Endodermal cell (in vitro differentiated cells): ENCODE measurements around the gene DCLRE1C. TPM values are rescaled to one million over a fixed set of nuclear protein-coding genes. Genes with fewer than 3 reads are reported as not detected.

Experiments used
- DNase-seq: peaks from one replicate; pipeline ENCODE4 v3.0.0-alpha.2; 2017
- H3K27ac ChIP-seq: 2 replicates; pipeline ENCODE4 v1.5.1; 2013; ENCODE audit warnings: mild to moderate bottlenecking, low read depth, low read length, moderate library complexity
- H3K27me3 ChIP-seq: 2 replicates; pipeline ENCODE4 v1.6.1; 2013; ENCODE audit warnings: mild to moderate bottlenecking, low read length, moderate library complexity; ENCODE audit not compliant: insufficient read depth, control insufficient read depth, poor library complexity, severe bottlenecking
- H3K36me3 ChIP-seq: 2 replicates; pipeline ENCODE4 v1.7.0; 2013; ENCODE audit warnings: mild to moderate bottlenecking, low read length, moderate library complexity; ENCODE audit not compliant: control insufficient read depth, insufficient read depth
- H3K4me1 ChIP-seq: one replicate; pipeline ENCODE4 v1.7.0; 2013; ENCODE audit warnings: low read length; ENCODE audit not compliant: control insufficient read depth, insufficient read depth
- H3K4me3 ChIP-seq: 2 replicates; pipeline ENCODE4 v1.5.1; 2013; ENCODE audit warnings: mild to moderate bottlenecking, low read length, moderate library complexity
- H3K9ac ChIP-seq: 2 replicates; pipeline ENCODE4 v1.6.1; 2013; ENCODE audit warnings: mild to moderate bottlenecking, low read length, moderate library complexity; ENCODE audit not compliant: poor library complexity, severe bottlenecking; ENCODE audit errors: extremely low read depth
- H3K9me3 ChIP-seq: 2 replicates; pipeline ENCODE4 v1.6.1; 2013; ENCODE audit warnings: mild to moderate bottlenecking, low read length, moderate library complexity; ENCODE audit not compliant: control insufficient read depth
- H3K27ac Mint-ChIP-seq: 2 replicates; pipeline ENCODE4 v1.8.0; 2020; ENCODE audit warnings: mixed read lengths
- H3K27me3 Mint-ChIP-seq: 2 replicates; pipeline ENCODE4 v1.8.0; 2021; ENCODE audit warnings: mild to moderate bottlenecking, mixed read lengths; ENCODE audit not compliant: insufficient read depth
- H3K36me3 Mint-ChIP-seq: 2 replicates; pipeline ENCODE4 v1.8.0; 2020; ENCODE audit warnings: low read depth, mixed read lengths
- H3K4me1 Mint-ChIP-seq: 2 replicates; pipeline ENCODE4 v1.8.0; 2020; ENCODE audit warnings: mixed read lengths
- H3K4me3 Mint-ChIP-seq: 2 replicates; pipeline ENCODE4 v1.8.0; 2020; ENCODE audit warnings: mild to moderate bottlenecking, moderate library complexity, mixed read lengths
- H3K9me3 Mint-ChIP-seq: 2 replicates; pipeline ENCODE4 v1.8.0; 2020; ENCODE audit warnings: mild to moderate bottlenecking, mixed read lengths
- WGBS, 2 experiments: methylation state at CpG; one replicate each; pipeline versions ENCODE4 v1.1.5 to v1.1.7; 2013; ENCODE audit warnings: missing lambda C conversion rate in 2 of 2, mixed read lengths in 1 of 2; ENCODE audit not compliant: insufficient coverage in 1 of 2, insufficient read length in 1 of 2; 5-methylcytosine and 5-hydroxymethylcytosine counted together
- total RNA-seq, 2 donors: library from RNA; stranded (reverse); fragmentation: NEBNext Ultra II Directional in 1 of 2; extraction: Animal tissue kit (Norgen Biotek cat#: 25700) in 1 of 2; gene quantifications; 2 replicates in 1 of 2; 3 replicates in 1 of 2; pipeline ENCODE4 v1.2.1, GENCODE V29; 2021
- TF ChIP-seq, protein P1 (sequence below): fragments of 200-600 bp; sonication (generic); conservative IDR thresholded peaks from 2 replicates; pipeline ENCODE4 v1.5.0; 2021; ENCODE audit warnings: antibody characterized with exemption, mild to moderate bottlenecking

DCLRE1C gene
- total RNA-seq, 2 donors from 2014 or later: 5.2 to 10.0 TPM

DNA sequence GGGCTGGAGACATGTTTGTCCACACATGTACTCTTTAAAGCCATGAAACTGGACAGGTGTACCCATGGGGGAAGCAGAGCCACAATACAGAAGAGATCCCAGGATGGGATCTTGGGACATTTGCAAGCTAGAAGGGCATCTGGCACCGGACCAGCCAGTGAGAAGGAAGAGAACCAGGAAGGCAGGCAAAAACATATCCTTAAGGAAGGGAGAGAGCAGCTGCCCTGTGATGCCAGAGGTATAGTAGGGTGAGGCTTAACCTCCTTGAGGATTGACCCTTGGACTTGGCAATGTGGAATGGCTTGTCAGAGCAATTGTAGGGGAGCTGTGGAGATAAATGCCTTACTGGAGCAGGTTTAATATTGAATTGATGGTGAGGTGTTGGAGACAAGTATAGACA lies 93.1 kb downstream of the DCLRE1C start:
- WGBS, 2 experiments: 88 to 95% methylated on average over 1 of the region's 1 CpG

DNA sequence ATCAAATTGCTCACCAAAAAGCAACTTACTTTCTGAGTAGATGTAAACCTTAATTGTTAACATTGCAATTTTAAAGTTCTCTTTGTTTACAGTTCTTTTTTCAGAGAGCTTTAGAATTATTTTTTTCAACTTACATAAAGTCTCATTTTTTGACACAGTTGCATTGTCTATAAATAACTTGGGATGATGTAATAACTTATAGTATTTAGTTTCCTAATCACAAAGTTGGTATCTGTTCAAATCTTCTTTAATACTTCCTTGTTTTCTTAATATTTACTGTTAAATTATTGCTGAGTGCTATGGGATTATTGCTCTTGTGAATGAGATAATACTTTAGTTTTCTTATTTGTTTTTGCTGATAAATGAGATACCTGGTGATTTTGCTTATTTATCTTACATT lies 94.1 kb downstream of the DCLRE1C start:
- Mint-ChIP-seq H3K27ac (no peak overlapping the region), H3K9me3 (no peaks in the 10 kb centered on the region), H3K4me3 (no peak overlapping the region), H3K27me3 (no peaks in the 10 kb centered on the region), H3K36me3 (peaks cover 30% of the 10 kb centered on the region), H3K4me1 (peaks cover 11% of the 10 kb centered on the region)
- H3K27me3 ChIP-seq: no peaks in the 10 kb centered on the region
- no peak overlapping the region for H3K4me3 ChIP-seq
- DNase-seq: no peak
- H3K9me3 ChIP-seq: no peaks in the 10 kb centered on the region
- peaks cover 37% of the 10 kb centered on the region for H3K36me3 ChIP-seq
- no peak overlapping the region for H3K27ac ChIP-seq
- TF ChIP-seq, protein P1, sequence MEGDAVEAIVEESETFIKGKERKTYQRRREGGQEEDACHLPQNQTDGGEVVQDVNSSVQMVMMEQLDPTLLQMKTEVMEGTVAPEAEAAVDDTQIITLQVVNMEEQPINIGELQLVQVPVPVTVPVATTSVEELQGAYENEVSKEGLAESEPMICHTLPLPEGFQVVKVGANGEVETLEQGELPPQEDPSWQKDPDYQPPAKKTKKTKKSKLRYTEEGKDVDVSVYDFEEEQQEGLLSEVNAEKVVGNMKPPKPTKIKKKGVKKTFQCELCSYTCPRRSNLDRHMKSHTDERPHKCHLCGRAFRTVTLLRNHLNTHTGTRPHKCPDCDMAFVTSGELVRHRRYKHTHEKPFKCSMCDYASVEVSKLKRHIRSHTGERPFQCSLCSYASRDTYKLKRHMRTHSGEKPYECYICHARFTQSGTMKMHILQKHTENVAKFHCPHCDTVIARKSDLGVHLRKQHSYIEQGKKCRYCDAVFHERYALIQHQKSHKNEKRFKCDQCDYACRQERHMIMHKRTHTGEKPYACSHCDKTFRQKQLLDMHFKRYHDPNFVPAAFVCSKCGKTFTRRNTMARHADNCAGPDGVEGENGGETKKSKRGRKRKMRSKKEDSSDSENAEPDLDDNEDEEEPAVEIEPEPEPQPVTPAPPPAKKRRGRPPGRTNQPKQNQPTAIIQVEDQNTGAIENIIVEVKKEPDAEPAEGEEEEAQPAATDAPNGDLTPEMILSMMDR: no peak
- no peak overlapping the region for H3K9ac ChIP-seq
- H3K4me1 ChIP-seq: peaks cover 5% of the 10 kb centered on the region

More for the DNA sequence above, 93.1 kb downstream of the DCLRE1C start:
- Histone ChIP-seq H3K27ac (no peak overlapping the region), H3K4me1 (peaks cover 5% of the 10 kb centered on the region), H3K4me3 (no peak overlapping the region), H3K27me3 (no peaks in the 10 kb centered on the region), H3K36me3 (peaks cover 28% of the 10 kb centered on the region), H3K9ac (no peak overlapping the region), H3K9me3 (no peaks in the 10 kb centered on the region)
- TF ChIP-seq, protein P1: no peak
- Mint-ChIP-seq H3K27me3 (no peaks in the 10 kb centered on the region), H3K4me3 (no peak overlapping the region), H3K36me3 (peaks cover 35% of the 10 kb centered on the region), H3K9me3 (no peaks in the 10 kb centered on the region), H3K4me1 (peaks cover 11% of the 10 kb centered on the region), H3K27ac (no peak overlapping the region)
- no peak for DNase-seq

DNA sequence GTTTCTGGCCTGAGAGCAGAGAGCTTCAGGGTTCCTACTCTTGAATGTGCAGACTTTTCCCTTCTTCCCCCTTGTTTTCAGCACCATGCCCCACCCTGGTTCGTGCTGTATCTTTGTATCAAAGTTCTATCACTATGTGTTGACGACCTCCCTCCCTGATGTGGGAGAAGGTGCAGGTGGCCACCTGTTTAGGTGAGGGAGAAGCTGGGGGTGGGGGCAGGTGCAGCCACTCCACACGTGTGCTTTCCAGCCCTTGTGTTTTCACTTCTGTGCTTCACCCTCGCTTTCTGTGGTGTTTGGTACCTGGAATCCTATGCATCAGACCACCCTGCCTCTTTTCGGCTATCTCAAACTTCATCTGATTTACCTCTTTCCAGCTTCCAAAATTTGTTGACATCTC lies 94.9 kb downstream of the DCLRE1C start:
- TF ChIP-seq, protein P1: no peak
- peaks cover 5% of the 10 kb centered on the region for H3K4me1 ChIP-seq
- Mint-ChIP-seq H3K4me3 (no peak overlapping the region), H3K27me3 (no peaks in the 10 kb centered on the region), H3K27ac (no peak overlapping the region), H3K9me3 (no peaks in the 10 kb centered on the region), H3K4me1 (peaks cover 11% of the 10 kb centered on the region), H3K36me3 (peaks cover 32% of the 10 kb centered on the region)
- no peak for DNase-seq
- no peak overlapping the region for H3K9ac ChIP-seq
- no peak overlapping the region for H3K4me3 ChIP-seq
- no peaks in the 10 kb centered on the region for H3K9me3 ChIP-seq
- WGBS, 2 experiments: 93 to 96% methylated on average over 2 to 5 of the region's 5 CpGs
- no peak overlapping the region for H3K27ac ChIP-seq
- H3K27me3 ChIP-seq: no peaks in the 10 kb centered on the region
- peaks cover 44% of the 10 kb centered on the region for H3K36me3 ChIP-seq
